Pancreas (tissue), 10 donors: ENCODE results near the gene MAP6D1. TPM values are rescaled to one million over a fixed set of nuclear protein-coding genes. Genes with fewer than 3 reads are reported as not detected.
"Not testable (repeated sequence)": the region's sequence is repeated elsewhere in the genome, so short reads cannot be mapped to it uniquely, and the experiment has no call there.

Experiments
- ATAC-seq, 4 donors: fragments of 200-7000 bp; cut with Tn5 transposase; one replicate each; pipeline versions ENCODE4 v1.8.0 to v1.9.1; 2020; ENCODE audit warnings: mild to moderate bottlenecking in 4 of 4, moderate library complexity in 4 of 4
- DNase-seq, 6 donors: peaks; one replicate each; pipeline ENCODE4 v3.0.0-alpha.2; 2020
- FAIRE-seq: peaks from 2 replicates; lab custom pipeline; 2012; peaks lifted over from hg19 to GRCh38; lab: Jason Lieb, UNC
- H3K27ac ChIP-seq, 4 donors: fragments of 200-600 bp; sonication (generic); 1 replicate in 3 of 4; 2 replicates in 1 of 4; pipeline versions ENCODE4 v1.5.0 to v1.8.0; 2020
- H3K27me3 ChIP-seq, 4 donors: fragments of 200-600 bp; one replicate each; pipeline ENCODE4 v1.8.0; 2021
- H3K36me3 ChIP-seq, 3 donors: fragments of 200-600 bp; sonication (generic) in 1 of 3; one replicate each; pipeline versions ENCODE4 v1.5.0 to v1.8.0; 2020 to 2021
- H3K4me1 ChIP-seq, 3 donors: fragments of 200-600 bp; one replicate each; pipeline ENCODE4 v1.8.0; 2021
- H3K4me3 ChIP-seq, 4 donors: fragments of 200-600 bp; sonication (generic) in 2 of 4; one replicate each; pipeline versions ENCODE4 v1.5.0 to v1.8.0; 2020 to 2021
- H3K9me3 ChIP-seq, 4 donors: fragments of 200-600 bp; one replicate each; pipeline ENCODE4 v1.8.0; 2021
- CTCF ChIP-seq, 4 donors: fragments of 200-600 bp; sonication (generic) in 3 of 4; IDR thresholded peaks; one replicate each; pipeline versions ENCODE4 v1.5.0 to v1.8.0; 2021; ENCODE audit warnings: antibody characterized with exemption in 4 of 4
- WGBS, 2 donors: extraction: QIAGEN DNeasy Blood & Tissue Kit; methylation state at CpG; one replicate each; pipeline ENCODE4 v1.1.7; 2013; 5-methylcytosine and 5-hydroxymethylcytosine counted together
- intact Hi-C, 3 donors: fragments of 100-400 bp; cut with DNase I; formaldehyde crosslinking; loops; one replicate each; pipeline versions ENCODE4 v1.11.1 to v1.14.2; 2022
- polyA plus RNA-seq, 2 donors: library from polyadenylated mRNA; stranded (reverse); fragments of 200-250 nt; gene quantifications; one replicate each; pipeline ENCODE4 v1.2.3, GENCODE V29; 2013
- total RNA-seq, 6 donors: library from RNA; stranded (reverse); fragmentation: NEBNext Ultra II Directional in 4 of 6; extraction: Animal tissue kit (Norgen Biotek cat#: 25700) in 4 of 6; gene quantifications; one replicate each; pipeline versions ENCODE4 v1.2.1 to v1.2.4, GENCODE V29; 2021 to 2023
- donor health status: healthy with polysubstance abuse.
- donor health status: DM: no; HTN: no; CAD: no; lungs with moderate emphysema.
- donor health status: DM: no; HTN: no; CAD: no.
- donor health status: control.
- donor health status: control.
- donor health status: Bipolar disorder and iron deficiency.
- donor health status: DM: yes; HTN: yes; CAD: no.
- donor health status: DM: no; HTN: no; CAD: no.
- donor health status: DM: no; HTN: no; CAD: no.
- donor health status: DM: yes; HTN: yes; CAD: no.

Gene MAP6D1
- total and polyA plus RNA-seq, 8 donors = 1.4 to 6.3 (median 3.5) TPM

- no peak for TF ChIP-seq CTCF (IDR thresholded peaks at IDR 0.05)
- no peak overlapping the region for H3K4me3 ChIP-seq
- H3K27ac ChIP-seq = no peak overlapping the region
- no peaks in the 10 kb centered on the region for H3K27me3 ChIP-seq
- ATAC-seq (no peak), FAIRE-seq (no peak), DNase-seq (no peak)
- intact Hi-C loops = no loop called here
- H3K4me1 ChIP-seq = no peaks in the 10 kb centered on the region
- H3K36me3 ChIP-seq = peaks cover 4 to 25% (median 8%) of the 10 kb centered on the region in 3 donors
- WGBS, 2 donors = 95 to 96% methylated on average over 6 of the region's 6 CpGs
- no peaks in the 10 kb centered on the region for H3K9me3 ChIP-seq
Observed at GRCh38 chr3:183781246-183781645, 44.1 kb downstream of the MAP6D1 start.

GRCh38 chr3:183779896-183780465, 45.4 kb downstream of the MAP6D1 start:
- DNase-seq = no peak
- 91 to 98% methylated on average over 14 of the region's 14 CpGs for WGBS, 2 donors
- Histone ChIP-seq H3K27ac (no peak overlapping the region), H3K27me3 (no peaks in the 10 kb centered on the region), H3K9me3 (no peaks in the 10 kb centered on the region), H3K36me3 (peaks cover 4 to 22% (median 8%) of the 10 kb centered on the region in 3 donors), H3K4me1 (no peaks in the 10 kb centered on the region), H3K4me3 (no peak overlapping the region)
- intact Hi-C loops = no loop called here
- no peak for TF ChIP-seq CTCF (IDR thresholded peaks at IDR 0.05)
- ATAC-seq = peak in 2 of 4 donors; percentile 27 to 54
- FAIRE-seq = no peak

GRCh38 chr3:183777016-183777618, 48.3 kb downstream of the MAP6D1 start:
- peaks cover 4 to 22% (median 8%) of the 10 kb centered on the region in 3 donors for H3K36me3 ChIP-seq
- FAIRE-seq (no peak), DNase-seq (no peak), ATAC-seq (no peak)
- no peak overlapping the region for H3K4me3 ChIP-seq
- H3K9me3 ChIP-seq = no peaks in the 10 kb centered on the region
- no peaks in the 10 kb centered on the region for H3K4me1 ChIP-seq
- H3K27me3 ChIP-seq = no peaks in the 10 kb centered on the region
- no peak for TF ChIP-seq CTCF (IDR thresholded peaks at IDR 0.05)
- 94 to 95% methylated on average over 4 of the region's 4 CpGs for WGBS, 2 donors
- intact Hi-C loops = no loop called here
- no peak overlapping the region for H3K27ac ChIP-seq

GRCh38 chr3:183776451-183776850, 48.9 kb downstream of the MAP6D1 start:
- H3K27me3 ChIP-seq, ATAC-seq, H3K9me3 ChIP-seq, H3K4me1 ChIP-seq, H3K27ac ChIP-seq, intact Hi-C loops, FAIRE-seq, DNase-seq, H3K4me3 ChIP-seq: not testable (repeated sequence)
- peaks cover 4 to 22% (median 8%) of the 10 kb centered on the region in 3 donors for H3K36me3 ChIP-seq
- 91 to 96% methylated on average over 5 of the region's 5 CpGs for WGBS, 2 donors

- peak in 1 of 6 donors; percentile 18 for DNase-seq
- no peak for FAIRE-seq
- peak in 1 of 4 donors; percentile 35 for ATAC-seq
Observed at GRCh38 chr3:183775781-183776180, 49.6 kb downstream of the MAP6D1 start.

More at GRCh38 chr3:183775781-183776180, 49.6 kb downstream of the MAP6D1 start:
- TF ChIP-seq CTCF (IDR thresholded peaks at IDR 0.05) = no peak
- H3K27ac ChIP-seq = no peak overlapping the region
- H3K9me3 ChIP-seq = no peaks in the 10 kb centered on the region
- 86 to 89% methylated on average over 5 of the region's 5 CpGs for WGBS, 2 donors
- H3K4me3 ChIP-seq = no peak overlapping the region
- no peaks in the 10 kb centered on the region for H3K4me1 ChIP-seq
- peaks cover 4 to 22% (median 8%) of the 10 kb centered on the region in 3 donors for H3K36me3 ChIP-seq
- intact Hi-C loops = no loop called here
- H3K27me3 ChIP-seq = no peaks in the 10 kb centered on the region
